Neutrophil (primary cell): Measurements from ENCODE around the gene RNF13.
"Not testable (repeated sequence)": the region's sequence is repeated elsewhere in the genome, so short reads cannot be mapped to it uniquely, and the experiment has no call there.

Experiments used
- H3K27ac ChIP-seq: fragments of 200-600 bp; sonication (generic); 2 replicates; pipeline ENCODE4 v1.5.1; 2016; ENCODE audit warnings: mild to moderate bottlenecking, moderate library complexity
- H3K27me3 ChIP-seq: fragments of 200-600 bp; sonication (generic); 2 replicates; pipeline ENCODE4 v1.6.0; 2016; ENCODE audit warnings: mild to moderate bottlenecking
- H3K36me3 ChIP-seq: fragments of 200-600 bp; sonication (generic); 2 replicates; pipeline ENCODE4 v1.5.1; 2017
- H3K4me1 ChIP-seq, 2 experiments: fragments of 200-600 bp in 1 of 2; sonication (generic) in 1 of 2; 1 replicate in 1 of 2; 2 replicates in 1 of 2; pipeline versions ENCODE4 v1.5.1 to v1.6.1; 2013 to 2016; ENCODE audit warnings: low read depth in 1 of 2, low read length in 1 of 2, mild to moderate bottlenecking in 1 of 2, moderate library complexity in 1 of 2; ENCODE audit not compliant: control insufficient read depth in 1 of 2, insufficient read depth in 1 of 2
- H3K4me3 ChIP-seq, 2 experiments: fragments of 200-600 bp in 1 of 2; sonication (generic) in 1 of 2; 1 replicate in 1 of 2; 2 replicates in 1 of 2; pipeline ENCODE4 v1.5.1; 2013 to 2016; ENCODE audit warnings: low read depth in 1 of 2, low read length in 1 of 2, mild to moderate bottlenecking in 1 of 2, moderate library complexity in 1 of 2
- H3K9me3 ChIP-seq: fragments of 200-600 bp; sonication (generic); 2 replicates; pipeline ENCODE4 v1.5.1; 2016
- TF ChIP-seq, protein P1 (sequence below): fragments of 200-600 bp; sonication (generic); IDR thresholded peaks from 2 replicates; pipeline ENCODE4 v1.5.1; 2016; ENCODE audit warnings: antibody characterized with exemption

RNF13 gene

GRCh38 chr3:149816311-149816710, 3.3 kb downstream of the RNF13 start:
- Histone ChIP-seq H3K27ac (peak overlapping the region; percentile 99), H3K9me3 (no peaks in the 10 kb centered on the region), H3K4me3 (peak overlapping the region; percentile 89 to 94), H3K27me3 (no peaks in the 10 kb centered on the region), H3K4me1 (peaks cover 67 to 73% of the 10 kb centered on the region in 2 experiments), H3K36me3 (no peaks in the 10 kb centered on the region)
- TF ChIP-seq, protein P1, sequence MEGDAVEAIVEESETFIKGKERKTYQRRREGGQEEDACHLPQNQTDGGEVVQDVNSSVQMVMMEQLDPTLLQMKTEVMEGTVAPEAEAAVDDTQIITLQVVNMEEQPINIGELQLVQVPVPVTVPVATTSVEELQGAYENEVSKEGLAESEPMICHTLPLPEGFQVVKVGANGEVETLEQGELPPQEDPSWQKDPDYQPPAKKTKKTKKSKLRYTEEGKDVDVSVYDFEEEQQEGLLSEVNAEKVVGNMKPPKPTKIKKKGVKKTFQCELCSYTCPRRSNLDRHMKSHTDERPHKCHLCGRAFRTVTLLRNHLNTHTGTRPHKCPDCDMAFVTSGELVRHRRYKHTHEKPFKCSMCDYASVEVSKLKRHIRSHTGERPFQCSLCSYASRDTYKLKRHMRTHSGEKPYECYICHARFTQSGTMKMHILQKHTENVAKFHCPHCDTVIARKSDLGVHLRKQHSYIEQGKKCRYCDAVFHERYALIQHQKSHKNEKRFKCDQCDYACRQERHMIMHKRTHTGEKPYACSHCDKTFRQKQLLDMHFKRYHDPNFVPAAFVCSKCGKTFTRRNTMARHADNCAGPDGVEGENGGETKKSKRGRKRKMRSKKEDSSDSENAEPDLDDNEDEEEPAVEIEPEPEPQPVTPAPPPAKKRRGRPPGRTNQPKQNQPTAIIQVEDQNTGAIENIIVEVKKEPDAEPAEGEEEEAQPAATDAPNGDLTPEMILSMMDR: no peak

DNA sequence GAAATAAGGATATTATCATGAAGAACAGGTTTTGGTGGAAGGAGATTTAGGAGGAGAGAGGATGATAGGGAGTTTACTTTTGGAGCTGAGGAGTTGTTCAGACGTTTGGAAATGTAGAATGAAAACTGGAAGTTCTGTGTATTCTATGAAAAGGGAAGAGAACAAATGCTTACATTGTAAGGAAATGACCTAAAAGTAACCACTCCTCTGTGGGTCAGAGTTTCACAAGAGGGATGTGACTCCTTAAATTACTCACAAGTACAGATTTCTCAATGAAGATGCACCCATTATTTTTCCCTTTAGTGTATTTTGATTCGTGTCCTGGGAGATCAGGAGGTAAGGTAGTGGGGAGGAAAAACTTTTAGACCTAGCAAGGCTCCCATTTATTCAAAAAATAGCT, 4.0 kb downstream of the RNF13 start:
- H3K36me3 ChIP-seq: no peaks in the 10 kb centered on the region
- H3K4me3 ChIP-seq: peak overlapping the region; percentile 89 to 94
- no peaks in the 10 kb centered on the region for H3K27me3 ChIP-seq
- H3K27ac ChIP-seq: peak overlapping the region; percentile 99
- H3K9me3 ChIP-seq: no peaks in the 10 kb centered on the region
- H3K4me1 ChIP-seq: peaks cover 71 to 76% of the 10 kb centered on the region in 2 experiments
- TF ChIP-seq, protein P1: no peak

GRCh38 chr3:149819432-149819831, 6.4 kb downstream of the RNF13 start:
- no peak overlapping the region for H3K4me3 ChIP-seq
- no peaks in the 10 kb centered on the region for H3K9me3 ChIP-seq
- H3K36me3 ChIP-seq: no peaks in the 10 kb centered on the region
- no peaks in the 10 kb centered on the region for H3K27me3 ChIP-seq
- H3K4me1 ChIP-seq: peaks cover 65 to 81% of the 10 kb centered on the region in 2 experiments
- TF ChIP-seq, protein P1: no peak
- H3K27ac ChIP-seq: peak overlapping the region; percentile 63

GRCh38 chr3:149820183-149820582, 7.2 kb downstream of the RNF13 start:
- peak overlapping the region; percentile 63 for H3K27ac ChIP-seq
- no peaks in the 10 kb centered on the region for H3K9me3 ChIP-seq
- peaks cover 58 to 77% of the 10 kb centered on the region in 2 experiments for H3K4me1 ChIP-seq
- H3K27me3 ChIP-seq: no peaks in the 10 kb centered on the region
- H3K4me3 ChIP-seq: no peak overlapping the region
- no peaks in the 10 kb centered on the region for H3K36me3 ChIP-seq
- TF ChIP-seq, protein P1: no peak

DNA sequence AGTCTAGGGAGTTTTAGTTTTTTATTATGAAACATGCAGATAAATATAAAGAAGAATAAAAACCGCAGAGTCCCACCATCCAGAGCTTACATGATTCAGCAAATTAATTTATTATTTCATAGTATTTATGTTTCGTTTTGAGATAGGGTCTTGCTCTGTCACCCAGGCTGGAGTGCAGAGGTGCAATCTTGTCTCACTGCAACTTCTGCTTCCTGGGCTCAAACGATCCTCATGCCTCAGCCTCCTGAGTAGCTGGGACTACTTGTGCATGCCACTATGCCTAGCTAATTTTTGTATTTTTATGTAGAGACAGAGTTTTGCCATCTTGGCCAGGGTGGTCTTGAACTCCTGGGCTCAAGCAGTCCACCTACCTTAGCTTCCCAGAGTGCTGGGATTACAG, 13.6 kb downstream of the RNF13 start:
- Histone ChIP-seq H3K36me3 (no peaks in the 10 kb centered on the region), H3K4me3 (no peak overlapping the region), H3K4me1 (peaks cover 11 to 14% of the 10 kb centered on the region in 2 experiments), H3K27me3 (no peaks in the 10 kb centered on the region), H3K9me3 (no peaks in the 10 kb centered on the region), H3K27ac (peak overlapping the region; percentile 33)
- TF ChIP-seq, protein P1: no peak

GRCh38 chr3:149828390-149828789, 15.4 kb downstream of the RNF13 start:
- H3K4me1 ChIP-seq: no peaks in the 10 kb centered on the region

GRCh38 chr3:149829631-149830030, 16.6 kb downstream of the RNF13 start:
- not testable (repeated sequence) for H3K4me3 ChIP-seq, H3K9me3 ChIP-seq, H3K27me3 ChIP-seq, H3K36me3 ChIP-seq, H3K4me1 ChIP-seq
- H3K27ac ChIP-seq: peak overlapping the region; percentile 47

More at GRCh38 chr3:149828390-149828789, 15.4 kb downstream of the RNF13 start:
- TF ChIP-seq, protein P1: no peak
- Histone ChIP-seq H3K27me3 (no peaks in the 10 kb centered on the region), H3K36me3 (no peaks in the 10 kb centered on the region), H3K27ac (peak overlapping the region; percentile 10), H3K4me3 (no peak overlapping the region), H3K9me3 (no peaks in the 10 kb centered on the region)
